GM18870 (cell line): ENCODE measurements around the gene TBC1D24.
"Not testable (repeated sequence)": the region's sequence is repeated elsewhere in the genome, so short reads cannot be mapped to it uniquely, and the experiment has no call there.

Experiments
- ATAC-seq: cut with Tn5 transposase; IDR thresholded peaks from one replicate; pipeline ENCODE4 v1.9.1; 2021; ENCODE audit warnings: moderate library complexity; ENCODE audit not compliant: unreplicated experiment

TBC1D24 gene

DNA sequence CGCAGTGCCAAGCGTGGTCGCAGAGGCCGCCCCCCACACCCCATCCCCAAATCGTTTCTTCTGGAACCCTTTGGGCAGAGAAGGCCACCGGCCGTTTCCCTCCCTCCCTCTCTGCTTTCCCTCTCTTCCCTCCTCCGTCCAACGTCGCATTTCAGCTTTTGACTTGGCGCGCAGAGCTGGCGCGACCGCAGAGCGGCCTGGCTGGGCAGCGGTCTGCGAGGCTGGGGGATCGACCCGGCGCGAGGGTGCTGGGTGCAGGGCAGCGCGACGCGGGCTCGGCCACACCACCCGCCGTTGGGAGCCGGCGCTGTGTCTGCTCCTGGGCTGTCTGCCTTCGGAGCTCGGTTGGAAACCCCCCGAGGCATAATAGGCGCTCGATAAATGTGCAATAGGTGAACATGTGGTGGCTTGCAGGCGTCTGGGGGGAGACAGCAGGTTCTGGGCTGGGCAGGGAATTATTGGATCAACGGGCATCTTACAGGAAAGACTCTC, 6.6 kb upstream of the TBC1D24 start:
- no peak for ATAC-seq

DNA sequence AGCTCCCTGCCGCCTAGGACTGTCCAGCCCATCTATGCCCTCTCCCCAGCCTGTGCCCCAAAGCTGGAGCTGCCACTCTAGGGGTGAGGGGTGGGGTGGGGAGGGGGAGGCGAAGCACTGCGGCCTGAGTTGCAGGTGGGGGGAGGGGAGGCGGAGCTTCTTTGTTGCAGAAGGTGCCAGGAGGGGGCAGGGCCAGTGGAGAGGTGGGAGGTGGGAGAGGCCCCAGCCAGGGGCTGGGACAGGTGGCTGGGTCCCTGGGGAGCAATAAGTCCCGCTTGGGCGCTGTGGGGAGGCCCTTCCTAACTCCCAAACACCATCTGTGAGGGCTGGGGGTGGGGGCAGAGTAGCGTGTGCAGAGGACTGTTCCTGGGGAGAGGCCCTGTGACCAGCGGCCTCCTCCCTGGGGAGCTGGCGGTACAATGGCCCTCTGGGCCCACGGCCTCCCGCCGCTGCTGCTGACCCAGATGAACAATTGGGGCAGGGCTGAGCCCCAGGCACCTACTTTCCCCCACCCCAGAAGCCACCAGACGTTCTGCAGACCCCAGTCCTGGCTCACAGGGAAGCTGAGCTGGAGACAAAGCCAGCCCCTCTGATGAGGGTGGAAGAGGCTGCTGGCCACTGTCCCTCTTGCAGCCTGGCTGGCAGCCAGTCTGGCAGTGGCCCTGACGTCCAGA, 6.1 kb upstream of the TBC1D24 start:
- no peak for ATAC-seq

DNA sequence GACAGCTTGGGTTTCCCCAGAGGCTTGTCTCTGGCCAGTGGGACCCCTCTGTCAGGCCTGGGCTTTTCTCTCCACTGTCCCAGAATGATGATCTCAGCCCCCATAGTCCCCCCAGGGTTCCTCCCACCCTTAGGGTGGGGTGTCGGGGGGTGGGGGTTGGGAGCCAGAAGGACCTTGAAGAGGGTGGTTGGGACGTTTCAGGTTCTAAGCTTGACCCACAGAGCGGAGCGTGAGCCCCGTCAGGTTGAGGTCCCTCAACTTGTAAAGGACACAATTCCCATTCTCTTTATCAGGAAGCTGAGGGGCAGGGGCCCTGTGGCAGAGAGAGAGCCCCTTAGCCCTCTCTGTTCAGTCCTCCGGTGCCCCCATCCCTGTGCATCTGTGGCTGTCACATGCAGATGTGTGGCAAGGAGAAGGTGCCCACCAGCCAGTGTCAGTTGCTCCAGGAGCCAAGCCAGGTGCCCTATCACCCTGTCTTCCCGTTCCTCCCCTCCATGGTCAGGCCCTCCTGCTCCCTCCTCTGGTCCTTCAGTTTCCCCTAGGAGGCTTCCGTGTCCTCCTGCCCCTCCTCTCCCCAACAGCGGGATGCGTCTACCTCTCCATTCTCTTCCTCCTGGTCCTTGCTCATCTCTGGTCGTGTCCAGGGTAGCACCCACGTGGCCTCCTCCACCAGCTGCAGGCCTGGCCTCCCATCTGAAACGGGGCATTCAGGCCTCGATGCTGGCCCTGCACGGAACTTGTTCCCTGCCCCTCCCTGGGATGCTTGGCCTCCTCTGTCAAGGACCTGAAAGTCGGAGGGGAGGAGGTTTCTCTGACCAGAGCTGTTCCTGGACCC, 5.3 kb upstream of the TBC1D24 start:
- ATAC-seq: no peak

DNA sequence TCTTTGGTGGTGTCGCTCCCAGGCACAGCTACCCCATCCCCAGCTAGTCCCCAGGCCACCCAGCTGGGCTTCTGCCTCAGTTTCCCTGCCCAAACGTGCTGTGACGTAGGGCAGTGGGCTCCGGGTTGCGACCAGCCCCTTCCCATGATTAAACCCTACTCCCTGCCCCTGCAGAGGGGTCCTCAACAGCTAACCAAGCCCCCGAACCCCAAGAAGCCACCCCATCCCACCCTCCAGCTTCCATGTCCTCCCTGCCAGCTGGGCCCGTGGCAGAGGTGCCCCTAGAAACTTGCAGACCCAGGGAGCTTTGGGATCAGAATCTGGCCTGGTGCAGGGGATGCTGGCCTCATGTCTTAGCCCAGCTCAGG, 4.7 kb upstream of the TBC1D24 start:
- ATAC-seq: no peak

DNA sequence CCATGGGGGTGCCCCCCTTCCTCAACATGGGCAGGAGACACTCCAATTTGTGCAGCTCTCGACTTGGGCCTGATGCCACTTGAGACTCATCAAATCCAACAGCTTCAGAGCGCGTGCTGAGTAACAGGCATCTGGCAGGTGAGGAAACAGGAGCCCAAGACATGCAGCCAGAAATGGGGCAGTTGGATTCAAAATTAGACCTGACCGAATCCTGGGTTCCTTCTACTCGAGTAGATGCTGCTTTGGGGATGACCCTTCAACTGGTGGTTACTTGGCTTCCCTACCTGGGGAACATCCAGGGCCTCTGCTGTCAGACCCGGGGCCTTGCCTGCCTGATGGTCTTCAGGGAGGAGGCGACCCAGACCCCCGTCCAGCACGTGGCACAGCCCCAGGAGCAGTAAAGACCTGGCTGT, 4.3 kb upstream of the TBC1D24 start:
- ATAC-seq: no peak

DNA sequence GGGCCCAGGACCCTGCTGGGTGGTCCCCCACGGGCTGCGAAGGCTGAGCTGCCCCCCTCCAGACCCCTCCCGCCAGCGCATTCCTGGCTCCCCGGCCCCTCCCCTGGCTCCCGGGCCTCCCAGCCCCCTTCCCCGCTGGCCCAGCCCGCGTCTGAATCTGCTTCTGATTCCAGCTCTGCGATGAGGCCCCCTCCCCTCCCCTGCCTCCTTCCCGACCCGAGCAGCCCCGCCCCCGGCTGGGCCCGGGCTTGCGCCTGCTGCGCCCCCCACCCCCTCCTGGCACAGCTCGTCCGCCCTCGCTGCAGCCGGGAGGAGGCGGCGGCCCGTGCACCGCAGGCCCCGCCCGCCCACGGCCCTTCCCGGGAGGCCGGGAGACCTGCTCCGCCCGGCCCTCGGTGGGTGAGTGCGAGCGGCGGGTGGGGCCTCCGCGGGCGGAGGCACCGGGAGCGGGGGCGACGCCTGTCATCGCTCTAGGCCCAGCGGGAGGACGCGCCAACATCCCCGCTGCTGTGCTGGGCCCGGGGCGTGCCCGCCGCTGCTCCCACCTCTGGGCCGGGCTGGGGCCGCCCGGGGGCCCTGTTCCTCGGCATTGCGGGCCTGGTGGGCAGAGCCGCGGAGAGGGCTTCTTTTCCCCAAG, 3.8 kb upstream of the TBC1D24 start, which contains the start of gene NTN3:
TSS of gene NTN3 (plus strand) at position 282 of the 637 bp plus-strand sequence. CDS start 405 bp downstream, outside the sequence.
- ATAC-seq: no peak

DNA sequence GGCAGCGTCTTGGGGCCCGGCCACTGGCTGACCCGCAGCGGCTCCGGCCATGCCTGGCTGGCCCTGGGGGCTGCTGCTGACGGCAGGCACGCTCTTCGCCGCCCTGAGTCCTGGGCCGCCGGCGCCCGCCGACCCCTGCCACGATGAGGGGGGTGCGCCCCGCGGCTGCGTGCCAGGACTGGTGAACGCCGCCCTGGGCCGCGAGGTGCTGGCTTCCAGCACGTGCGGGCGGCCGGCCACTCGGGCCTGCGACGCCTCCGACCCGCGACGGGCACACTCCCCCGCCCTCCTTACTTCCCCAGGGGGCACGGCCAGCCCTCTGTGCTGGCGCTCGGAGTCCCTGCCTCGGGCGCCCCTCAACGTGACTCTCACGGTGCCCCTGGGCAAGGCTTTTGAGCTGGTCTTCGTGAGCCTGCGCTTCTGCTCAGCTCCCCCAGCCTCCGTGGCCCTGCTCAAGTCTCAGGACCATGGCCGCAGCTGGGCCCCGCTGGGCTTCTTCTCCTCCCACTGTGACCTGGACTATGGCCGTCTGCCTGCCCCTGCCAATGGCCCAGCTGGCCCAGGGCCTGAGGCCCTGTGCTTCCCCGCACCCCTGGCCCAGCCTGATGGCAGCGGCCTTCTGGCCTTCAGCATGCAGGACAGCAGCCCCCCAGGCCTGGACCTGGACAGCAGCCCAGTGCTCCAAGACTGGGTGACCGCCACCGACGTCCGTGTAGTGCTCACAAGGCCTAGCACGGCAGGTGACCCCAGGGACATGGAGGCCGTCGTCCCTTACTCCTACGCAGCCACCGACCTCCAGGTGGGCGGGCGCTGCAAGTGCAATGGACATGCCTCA, 3.1 kb upstream of the TBC1D24 start:
- no peak for ATAC-seq

DNA sequence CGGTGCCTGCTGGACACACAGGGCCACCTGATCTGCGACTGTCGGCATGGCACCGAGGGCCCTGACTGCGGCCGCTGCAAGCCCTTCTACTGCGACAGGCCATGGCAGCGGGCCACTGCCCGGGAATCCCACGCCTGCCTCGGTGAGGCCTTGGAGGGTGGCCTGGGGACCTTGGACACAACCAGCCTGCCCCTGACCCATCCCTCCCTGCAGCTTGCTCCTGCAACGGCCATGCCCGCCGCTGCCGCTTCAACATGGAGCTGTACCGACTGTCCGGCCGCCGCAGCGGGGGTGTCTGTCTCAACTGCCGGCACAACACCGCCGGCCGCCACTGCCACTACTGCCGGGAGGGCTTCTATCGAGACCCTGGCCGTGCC, 2.5 kb upstream of the TBC1D24 start:
- no peak for ATAC-seq

DNA sequence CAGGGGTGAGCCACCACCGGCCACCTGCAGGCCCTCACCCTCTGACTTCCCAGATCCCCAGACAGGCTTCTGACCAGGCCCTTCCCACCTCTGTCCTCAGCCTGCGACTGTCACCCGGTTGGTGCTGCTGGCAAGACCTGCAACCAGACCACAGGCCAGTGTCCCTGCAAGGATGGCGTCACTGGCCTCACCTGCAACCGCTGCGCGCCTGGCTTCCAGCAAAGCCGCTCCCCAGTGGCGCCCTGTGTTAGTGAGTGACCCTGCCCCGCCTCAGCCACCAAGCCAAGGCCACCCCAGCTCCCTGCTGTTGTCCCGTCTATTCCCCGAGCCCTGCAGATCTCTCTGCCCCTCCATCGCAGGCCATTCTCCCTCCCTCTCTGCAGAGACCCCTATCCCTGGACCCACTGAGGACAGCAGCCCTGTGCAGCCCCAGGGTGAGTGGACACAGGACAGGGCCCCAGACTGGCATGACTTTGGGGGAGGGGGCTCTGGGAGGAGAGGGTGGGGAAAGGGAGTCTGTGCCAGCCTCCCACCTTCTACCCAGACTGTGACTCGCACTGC, 2.0 kb upstream of the TBC1D24 start:
- no peak for ATAC-seq

DNA sequence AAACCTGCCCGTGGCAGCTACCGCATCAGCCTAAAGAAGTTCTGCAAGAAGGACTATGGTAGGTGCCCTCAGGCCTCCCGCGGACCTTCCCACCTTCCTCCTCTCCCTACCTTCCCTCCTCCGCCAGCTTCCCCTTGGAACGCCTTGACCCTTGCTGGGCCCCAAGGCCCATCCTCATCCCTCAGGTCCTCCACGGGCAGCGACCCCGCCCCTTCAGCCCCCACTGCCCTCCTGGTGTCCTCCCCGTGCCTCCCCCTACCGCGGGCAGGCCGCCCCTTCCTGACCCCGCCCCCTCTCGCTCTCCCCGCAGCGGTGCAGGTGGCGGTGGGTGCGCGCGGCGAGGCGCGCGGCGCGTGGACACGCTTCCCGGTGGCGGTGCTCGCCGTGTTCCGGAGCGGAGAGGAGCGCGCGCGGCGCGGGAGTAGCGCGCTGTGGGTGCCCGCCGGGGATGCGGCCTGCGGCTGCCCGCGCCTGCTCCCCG, 1.4 kb upstream of the TBC1D24 start:
- no peak for ATAC-seq

DNA sequence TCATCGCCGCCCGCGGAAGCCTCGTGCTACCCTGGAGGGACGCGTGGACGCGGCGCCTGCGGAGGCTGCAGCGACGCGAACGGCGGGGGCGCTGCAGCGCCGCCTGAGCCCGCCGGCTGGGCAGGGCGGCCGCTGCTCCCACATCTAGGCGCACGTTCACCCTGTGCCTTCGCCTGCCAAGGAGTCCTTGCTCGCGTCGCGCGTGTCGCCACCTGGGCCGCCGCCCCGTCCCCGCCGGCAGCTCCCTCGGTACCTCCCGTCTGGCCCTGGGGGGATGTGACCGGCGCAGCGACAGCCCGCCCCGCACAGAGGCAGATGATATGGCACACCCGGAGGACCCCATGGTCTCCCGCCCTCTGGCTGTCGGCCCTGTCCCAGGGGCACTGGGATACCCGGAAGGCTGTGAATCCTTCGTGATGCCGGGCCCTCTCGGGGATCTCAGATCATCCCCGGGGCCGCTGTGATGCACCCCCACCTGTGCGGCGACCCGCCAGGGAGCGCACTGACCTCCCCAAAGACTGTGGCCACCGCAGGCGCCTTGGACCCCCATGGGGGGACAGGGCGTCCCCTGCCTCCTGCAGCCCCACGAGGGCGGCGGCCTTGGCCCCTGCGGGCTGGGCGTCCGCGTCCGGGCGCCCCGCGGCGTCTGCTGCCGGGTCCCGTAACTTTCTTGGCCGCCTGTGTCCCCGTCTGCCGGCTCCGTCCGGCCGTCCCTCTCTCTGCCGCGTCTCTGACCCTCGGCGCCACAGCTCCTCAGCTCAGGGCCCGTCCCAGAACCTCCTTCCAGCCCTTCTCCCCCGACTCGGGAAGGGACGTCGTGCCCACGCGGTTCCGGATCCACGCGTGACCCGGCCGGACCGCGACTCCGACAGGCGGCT, 689 bp upstream of the TBC1D24 start:
- no peak for ATAC-seq

DNA sequence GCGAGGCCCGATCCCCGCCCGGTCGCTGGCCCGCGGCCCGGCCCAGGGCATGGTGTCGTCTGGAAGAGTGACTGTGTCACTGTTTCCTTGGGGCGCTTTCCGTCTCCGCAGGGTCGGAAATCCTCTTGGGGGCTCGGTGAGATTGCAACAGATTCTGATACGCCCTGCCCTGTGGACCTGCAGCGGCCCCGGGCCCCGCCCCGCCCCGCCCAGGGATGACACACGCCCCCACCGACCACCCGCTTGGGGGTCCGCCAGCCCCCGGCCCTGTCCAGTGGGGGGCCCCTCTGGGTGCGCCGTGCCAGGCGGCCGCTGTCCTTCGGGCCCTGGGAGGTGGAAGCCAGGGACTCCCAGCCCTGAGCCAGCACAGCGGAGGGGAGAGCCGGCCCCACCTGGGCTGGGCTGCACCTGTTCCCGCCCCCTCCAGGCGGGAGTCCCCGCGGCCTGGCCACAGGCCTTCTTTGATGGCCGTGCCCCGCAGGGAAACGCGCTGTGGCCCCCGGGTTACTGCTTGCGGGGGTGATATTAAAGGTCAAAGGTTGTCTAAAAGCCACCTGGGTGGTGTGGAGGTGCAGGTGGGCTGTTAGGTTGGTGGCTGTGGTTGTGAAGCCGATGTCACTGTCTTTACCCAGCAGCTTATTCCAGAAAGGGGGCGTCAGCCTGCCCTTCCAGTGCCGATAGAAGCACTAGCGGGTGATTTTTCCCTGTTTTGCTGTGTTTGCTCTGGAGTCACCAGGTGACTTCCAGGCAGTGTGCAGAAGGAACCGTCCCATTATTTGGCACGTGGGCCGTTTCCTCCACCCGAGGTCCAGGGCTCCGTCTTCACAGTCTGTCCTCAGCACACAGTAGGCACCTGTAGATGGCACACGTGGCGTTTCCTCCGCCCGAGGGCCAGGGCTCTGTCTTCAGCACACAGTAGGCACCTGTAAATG, 752 bp downstream of the TBC1D24 start:
- no peak for ATAC-seq

DNA sequence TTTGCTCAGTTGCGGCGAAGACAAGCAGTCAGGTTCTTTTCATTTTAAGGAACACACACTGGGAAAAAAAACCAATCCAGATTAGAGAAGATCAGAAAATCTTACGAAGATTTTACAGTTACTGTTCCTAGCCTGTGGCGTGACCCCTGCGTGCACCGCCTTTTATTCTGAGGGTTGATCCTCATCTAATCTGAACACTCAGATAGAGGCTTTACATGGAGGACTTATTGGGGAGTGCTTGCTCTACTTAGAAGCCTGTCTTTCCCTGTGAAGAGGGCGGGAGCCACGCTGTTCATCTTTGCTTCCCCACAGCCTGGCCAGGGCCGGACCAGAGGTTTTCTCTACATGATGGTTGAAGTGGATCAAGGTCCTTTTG, 1.4 kb downstream of the TBC1D24 start:
- no peak for ATAC-seq

DNA sequence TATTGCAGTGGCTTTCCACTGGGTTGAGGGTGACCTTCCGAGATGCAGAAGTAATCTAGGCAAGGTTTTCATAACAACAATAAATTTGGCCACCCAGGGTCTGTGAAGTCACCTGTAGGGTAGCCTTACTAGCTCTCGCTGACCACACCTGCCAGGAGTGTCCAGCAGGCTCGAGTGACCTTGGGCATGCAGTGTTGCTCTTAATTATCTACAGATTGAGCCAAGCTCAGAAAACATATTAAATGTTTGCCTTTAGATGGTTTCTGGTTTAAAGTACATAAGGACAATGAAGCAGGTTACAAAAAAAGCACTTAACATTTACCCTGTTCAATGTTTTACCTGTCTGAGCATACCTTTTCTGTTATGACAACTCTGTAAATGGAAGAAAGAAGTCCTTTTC, 1.8 kb downstream of the TBC1D24 start:
- ATAC-seq: no peak

DNA sequence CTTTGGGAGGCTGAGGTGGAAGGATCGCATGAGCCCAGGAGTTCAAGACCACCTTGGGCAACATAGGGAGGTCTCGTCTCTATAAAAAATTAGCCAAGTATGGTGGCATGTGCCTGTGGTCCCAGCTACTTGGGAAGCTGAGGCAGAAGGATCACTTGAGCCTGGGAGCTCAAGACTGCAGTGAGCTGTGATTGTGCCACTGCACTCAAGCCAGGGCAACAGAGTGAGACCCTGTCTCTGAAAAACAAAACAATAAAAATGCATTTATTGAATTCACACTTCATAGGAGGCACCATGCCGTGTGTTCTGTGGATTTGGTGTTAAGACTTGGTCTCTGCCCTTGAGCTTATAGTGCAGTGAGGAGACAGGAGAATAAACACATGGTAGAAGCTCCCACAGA, 2.4 kb downstream of the TBC1D24 start:
- no peak for ATAC-seq

DNA sequence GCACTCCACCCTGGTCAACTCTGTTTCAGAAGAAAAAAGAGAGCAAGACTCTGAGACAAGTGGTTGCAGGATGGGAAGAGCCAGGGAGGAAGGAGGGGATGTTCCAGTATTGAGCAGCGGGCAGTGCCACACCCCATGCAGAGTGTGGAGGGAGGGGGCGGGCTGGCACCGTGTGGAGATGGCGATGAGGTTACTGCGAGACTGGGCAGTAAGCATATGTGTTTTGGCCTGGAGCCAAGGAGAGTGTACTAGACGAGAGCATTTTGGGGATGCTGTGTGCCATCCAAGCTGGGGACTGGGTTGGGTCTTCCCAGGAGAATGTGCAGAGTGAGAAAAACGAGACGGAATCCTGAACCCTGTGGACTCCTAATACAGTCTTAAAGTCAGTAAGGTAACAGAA, 3.4 kb downstream of the TBC1D24 start:
- no peak for ATAC-seq

DNA sequence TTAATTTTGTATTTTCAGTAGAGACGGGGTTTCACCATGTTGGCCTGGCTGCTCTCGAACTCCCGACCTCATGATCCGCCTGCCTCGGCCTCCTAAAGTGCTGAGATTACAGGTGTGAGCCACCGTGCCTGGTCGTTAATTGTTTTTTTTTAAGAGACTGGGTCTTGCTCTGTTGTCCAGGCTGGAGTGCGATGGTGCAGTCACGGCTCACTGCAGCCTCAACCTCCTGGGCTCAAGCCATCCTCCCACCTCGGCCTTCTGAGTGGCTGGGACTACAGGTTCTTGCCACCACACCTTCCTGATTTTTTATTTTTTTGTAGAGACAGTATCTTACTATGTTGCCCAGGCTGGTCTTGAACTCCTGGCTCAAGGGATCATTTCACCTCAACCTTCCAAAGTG, 5.1 kb downstream of the TBC1D24 start:
- not testable (repeated sequence) for ATAC-seq

DNA sequence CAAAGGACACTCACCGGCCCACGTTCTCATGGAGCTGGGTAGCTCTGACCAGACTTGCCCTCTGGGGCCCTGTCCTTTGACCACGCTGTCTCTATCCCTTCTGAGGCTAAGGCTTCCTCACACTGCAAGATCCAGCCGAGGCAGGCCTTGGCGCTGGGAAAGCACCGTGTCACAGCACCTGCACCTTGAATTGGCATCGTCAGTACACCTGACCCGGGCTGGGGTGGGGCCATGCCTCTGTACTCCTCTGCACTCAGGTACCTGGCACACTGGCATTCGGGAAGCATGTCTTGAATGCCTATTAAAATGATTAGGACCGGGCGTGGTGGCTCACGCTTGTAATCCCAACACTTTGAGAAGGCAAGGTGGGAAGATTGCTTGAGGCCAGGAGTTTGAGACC, 6.0 kb downstream of the TBC1D24 start:
- no peak for ATAC-seq

DNA sequence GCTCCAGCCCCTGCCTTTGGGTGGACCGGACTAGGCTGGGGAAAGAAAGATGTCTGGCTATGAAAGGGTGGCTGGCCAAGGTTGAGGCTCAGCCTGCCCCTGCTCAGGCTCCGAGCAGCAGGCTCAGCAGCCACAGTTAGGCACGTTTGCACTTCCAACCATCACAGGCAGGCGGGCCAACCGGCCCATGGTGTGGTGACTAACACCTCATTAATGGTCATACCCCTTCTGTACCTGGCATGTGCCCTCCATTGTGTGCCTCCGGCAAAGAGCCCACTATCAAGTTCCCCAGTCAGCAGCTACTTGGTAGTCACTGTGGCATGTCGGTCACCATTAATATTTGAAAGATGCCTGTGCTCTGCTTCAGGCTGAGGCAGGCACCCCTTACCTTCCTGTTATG, 6.7 kb downstream of the TBC1D24 start:
- ATAC-seq: no peak
